GM10266 (cell line): ENCODE measurements around the gene SYAP1.

Experiments used
- DNase-seq: peaks from one replicate; pipeline ENCODE4 v3.0.0; 2012; ENCODE audit errors: extremely low spot score
- TF ChIP-seq, protein P1 (sequence below): IDR thresholded peaks from 2 replicates; pipeline ENCODE4 v1.5.1; 2012; ENCODE audit warnings: mild to moderate bottlenecking, low read depth; ENCODE audit not compliant: control insufficient read depth, insufficient read depth; ENCODE audit errors: missing control alignments

SYAP1 gene

DNA sequence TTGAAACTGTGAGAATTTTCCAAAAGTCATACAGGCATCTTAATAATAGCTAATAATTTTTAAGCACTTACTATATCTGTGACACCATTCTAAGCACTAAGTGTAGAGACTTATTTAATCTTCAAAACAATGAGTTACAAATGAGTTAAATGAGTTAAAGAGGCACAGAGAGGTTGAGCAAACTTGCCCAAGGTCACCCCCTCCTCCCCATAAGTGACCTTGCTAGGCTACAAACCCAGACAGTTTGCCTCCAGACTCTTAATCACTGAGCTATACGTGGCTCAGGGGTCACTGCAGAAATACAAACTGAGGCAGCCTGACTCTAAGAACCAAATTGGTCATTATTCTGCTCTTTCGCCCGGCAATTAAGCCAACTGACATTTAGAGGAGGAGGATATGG lies 22.5 kb upstream of the SYAP1 start:
- TF ChIP-seq, protein P1, sequence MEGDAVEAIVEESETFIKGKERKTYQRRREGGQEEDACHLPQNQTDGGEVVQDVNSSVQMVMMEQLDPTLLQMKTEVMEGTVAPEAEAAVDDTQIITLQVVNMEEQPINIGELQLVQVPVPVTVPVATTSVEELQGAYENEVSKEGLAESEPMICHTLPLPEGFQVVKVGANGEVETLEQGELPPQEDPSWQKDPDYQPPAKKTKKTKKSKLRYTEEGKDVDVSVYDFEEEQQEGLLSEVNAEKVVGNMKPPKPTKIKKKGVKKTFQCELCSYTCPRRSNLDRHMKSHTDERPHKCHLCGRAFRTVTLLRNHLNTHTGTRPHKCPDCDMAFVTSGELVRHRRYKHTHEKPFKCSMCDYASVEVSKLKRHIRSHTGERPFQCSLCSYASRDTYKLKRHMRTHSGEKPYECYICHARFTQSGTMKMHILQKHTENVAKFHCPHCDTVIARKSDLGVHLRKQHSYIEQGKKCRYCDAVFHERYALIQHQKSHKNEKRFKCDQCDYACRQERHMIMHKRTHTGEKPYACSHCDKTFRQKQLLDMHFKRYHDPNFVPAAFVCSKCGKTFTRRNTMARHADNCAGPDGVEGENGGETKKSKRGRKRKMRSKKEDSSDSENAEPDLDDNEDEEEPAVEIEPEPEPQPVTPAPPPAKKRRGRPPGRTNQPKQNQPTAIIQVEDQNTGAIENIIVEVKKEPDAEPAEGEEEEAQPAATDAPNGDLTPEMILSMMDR: no peak
- no peak for DNase-seq

DNA sequence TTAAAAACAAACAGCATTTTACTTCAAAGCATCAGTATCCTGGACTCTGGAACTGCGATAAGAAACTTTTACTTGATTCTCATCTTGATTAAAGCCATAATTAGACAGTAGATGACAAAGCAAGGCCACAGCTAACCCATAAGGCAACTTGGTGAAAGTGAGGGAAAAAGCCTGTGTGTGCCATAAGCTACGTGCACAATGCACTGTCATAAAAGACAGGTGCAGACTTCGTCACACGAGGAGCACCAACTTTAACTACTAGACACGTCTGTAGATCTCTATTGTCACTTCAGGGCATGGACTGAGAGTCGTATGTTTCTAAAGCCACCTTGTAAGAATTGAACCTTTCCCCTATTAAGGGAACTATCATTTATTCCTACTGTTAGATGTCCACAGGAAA lies 20.0 kb upstream of the SYAP1 start:
- TF ChIP-seq, protein P1: no peak
- no peak for DNase-seq

GRCh38 chrX:16700734-16701133 lies 18.7 kb upstream of the SYAP1 start:
- DNase-seq: no peak
- TF ChIP-seq, protein P1: no peak

DNA sequence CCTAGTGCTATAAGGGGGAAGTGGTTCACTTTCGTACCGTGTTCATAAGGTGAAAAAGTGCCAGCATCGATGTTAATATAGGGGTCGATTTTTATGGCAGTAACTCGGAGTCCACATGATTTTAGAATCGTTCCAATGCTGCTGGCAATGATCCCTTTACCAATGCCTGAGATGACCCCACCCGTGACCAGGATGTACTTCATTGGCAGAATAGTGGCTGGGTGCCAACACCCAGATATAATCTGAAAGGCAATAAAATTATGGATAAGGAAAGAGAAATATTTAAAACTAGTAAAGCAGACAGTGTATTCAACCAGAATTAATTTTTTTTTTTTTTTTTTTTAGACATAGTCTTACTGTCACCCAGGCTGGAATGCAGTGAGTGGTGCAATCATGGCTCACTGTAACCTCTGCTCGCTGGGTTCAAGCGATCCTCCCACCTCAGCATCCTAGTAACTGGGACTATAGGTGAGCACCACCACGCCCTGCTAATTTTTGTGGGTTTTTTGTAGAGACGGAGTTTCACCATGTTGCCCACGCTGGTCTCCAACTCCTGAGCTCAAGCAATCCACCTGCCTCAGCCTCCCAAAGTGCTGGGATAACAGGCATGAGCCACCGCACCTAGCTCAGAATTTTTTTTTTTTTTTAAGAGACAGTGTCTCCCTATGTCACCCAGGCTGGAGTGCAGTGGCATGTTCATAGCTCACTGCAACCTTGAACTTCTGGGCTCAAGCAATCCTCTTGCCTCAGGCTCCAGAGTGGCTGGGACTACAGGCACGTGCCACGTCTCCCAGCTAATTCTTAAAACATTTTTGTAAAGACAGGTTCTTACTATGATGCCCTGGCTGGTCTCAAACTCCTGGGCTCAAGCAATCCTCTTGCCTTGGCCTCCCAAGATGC lies 16.5 kb upstream of the SYAP1 start:
- TF ChIP-seq, protein P1: no peak

GRCh38 chrX:16705370-16705769 lies 14.0 kb upstream of the SYAP1 start:
- DNase-seq: no peak
- TF ChIP-seq, protein P1: no peak

More for the DNA sequence above, 16.5 kb upstream of the SYAP1 start:
- no peak for DNase-seq

- DNase-seq: no peak
- TF ChIP-seq, protein P1: no peak
Observed at GRCh38 chrX:16708016-16708415, 11.4 kb upstream of the SYAP1 start.

DNA sequence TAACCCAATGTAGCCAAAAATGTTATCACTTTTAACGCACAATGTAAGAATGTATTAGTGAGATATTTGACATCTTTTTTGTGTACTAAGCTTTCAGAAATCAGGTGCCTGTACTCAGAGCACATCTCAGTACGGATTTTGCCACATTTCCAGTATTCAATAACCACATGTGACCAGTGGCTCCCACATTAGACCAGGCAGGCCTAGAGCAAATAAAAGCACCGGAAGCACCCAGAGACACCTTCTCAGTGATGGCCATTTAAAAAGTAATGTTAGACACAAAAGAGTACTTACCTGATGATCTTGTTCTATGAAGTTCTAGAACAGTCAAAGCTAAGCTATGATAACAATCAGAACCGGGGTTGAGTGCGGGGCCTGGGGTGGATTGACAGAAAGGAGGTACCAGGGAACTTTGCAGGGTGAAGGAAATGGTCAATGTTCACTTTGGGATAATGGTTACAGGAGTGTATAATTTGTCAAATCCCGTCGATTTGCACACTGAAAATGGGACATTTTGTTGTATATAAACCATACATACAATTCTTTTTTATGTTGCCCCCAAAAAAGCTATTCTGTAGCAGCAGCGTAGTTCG lies 8.1 kb upstream of the SYAP1 start:
- DNase-seq: peak; percentile 17

More for the DNA sequence above, 8.1 kb upstream of the SYAP1 start:
- TF ChIP-seq, protein P1: no peak
